K562 (cell line): ENCODE measurements around the gene KRTAP22-1. TPM values are rescaled to one million over a fixed set of nuclear protein-coding genes. Genes with fewer than 3 reads are reported as not detected.

Experiments used
- ATAC-seq: fragments of 200-7000 bp; cut with Tn5 transposase; 3 replicates; pipeline ENCODE4 v1.9.1; 2020; ENCODE audit warnings: moderate library complexity
- BruUV-seq: library from RNA; stranded (reverse); fragments of 400-500 nt; replicated peaks from 2 replicates; lab custom pipeline; 2021; lab: Mats Ljungman, UMichigan
- CTCF ChIA-PET: fragments of 300-600 bp; formaldehyde crosslinking; extraction: SDS; loops from one replicate; lab custom pipeline; 2021; ENCODE audit warnings: low intra/inter-chr PET ratio; lab: Yijun Ruan, JAX
- POLR2A ChIA-PET: fragments of 300-600, 350-650 bp; sonication (Branson Sonifier 250); formaldehyde crosslinking; extraction: SDS; loops from one replicate; lab custom pipeline; 2021; ENCODE audit warnings: antibody characterized with exemption, inconsistent platforms; lab: Yijun Ruan, JAX
- DNase-seq, 4 experiments: peaks; one replicate each; pipeline versions ENCODE4 v3.0.0 to v3.0.0-alpha.2; 2011 to 2018; ENCODE audit warnings: low spot score in 3 of 4, mixed read lengths in 3 of 4; ENCODE audit errors: extremely low read depth in 1 of 4
- FAIRE-seq: peaks from 2 replicates; lab custom pipeline; 2011; peaks lifted over from hg19 to GRCh38; lab: Jason Lieb, UNC
- H2AFZ ChIP-seq: 2 replicates; pipeline ENCODE4 v1.6.0; 2011; ENCODE audit warnings: low read depth, low read length, control low read depth, inconsistent platforms
- H3K27ac ChIP-seq: fragments of 200-600 bp; 3 replicates; pipeline ENCODE4 v1.8.0; 2011; ENCODE audit warnings: low read depth, mild to moderate bottlenecking, control low read depth, inconsistent platforms, low read length, moderate library complexity, mixed read lengths; ENCODE audit errors: extremely low read depth
- H3K27me3 ChIP-seq, 2 experiments: fragments of 300-600 bp in 1 of 2; 2 replicates in 1 of 2; 3 replicates in 1 of 2; pipeline versions ENCODE4 v1.6.0 to v1.8.0; 2011; ENCODE audit warnings: inconsistent platforms in 2 of 2, low read length in 2 of 2, mild to moderate bottlenecking in 1 of 2, mixed read lengths in 1 of 2, moderate library complexity in 1 of 2; ENCODE audit not compliant: control insufficient read depth in 2 of 2, insufficient read depth in 2 of 2
- H3K36me3 ChIP-seq: fragments of 300-600 bp; 3 replicates; pipeline ENCODE4 v1.8.0; 2011; ENCODE audit warnings: mild to moderate bottlenecking, low read length, inconsistent platforms; ENCODE audit not compliant: control insufficient read depth, insufficient read depth
- H3K4me1 ChIP-seq, 2 experiments: fragments of 200-600 bp in 1 of 2; replicated peaks in 1 of 2; 2 replicates in 1 of 2; 3 replicates in 1 of 2; pipeline versions ENCODE4 v1.5.1 to v1.8.0; 2011; ENCODE audit warnings: inconsistent platforms in 2 of 2, low read length in 2 of 2, mild to moderate bottlenecking in 1 of 2, mixed read lengths in 1 of 2, moderate library complexity in 1 of 2; ENCODE audit not compliant: control insufficient read depth in 2 of 2, insufficient read depth in 2 of 2
- H3K4me2 ChIP-seq: 2 replicates; pipeline ENCODE4 v1.6.1; 2011; ENCODE audit warnings: low read length, control low read depth, inconsistent platforms, mixed read lengths; ENCODE audit not compliant: insufficient read depth
- H3K4me3 ChIP-seq: fragments of 200-600 bp; sonication (generic), shearing (Covaris generic); 2 replicates; pipeline ENCODE4 v1.5.1; 2016; ENCODE audit warnings: control low read depth, inconsistent platforms
- H3K79me2 ChIP-seq: fragments of 200-600 bp; 3 replicates; pipeline ENCODE4 v1.8.0; 2011; ENCODE audit warnings: low read length, inconsistent platforms; ENCODE audit not compliant: control insufficient read depth, insufficient read depth
- H3K9ac ChIP-seq, 2 experiments: 2 replicates each; pipeline versions ENCODE4 v1.6.0 to v1.6.1; 2011; ENCODE audit warnings: low read depth in 2 of 2, low read length in 2 of 2, control low read depth in 1 of 2, inconsistent platforms in 1 of 2, mild to moderate bottlenecking in 1 of 2, mixed read lengths in 1 of 2; ENCODE audit not compliant: insufficient read depth in 1 of 2
- H3K9me1 ChIP-seq: one replicate; pipeline ENCODE4 v1.6.0; 2011; ENCODE audit warnings: inconsistent platforms, mild to moderate bottlenecking, low read length, moderate library complexity; ENCODE audit not compliant: control insufficient read depth, insufficient read depth
- H3K9me3 ChIP-seq: replicated peaks from 2 replicates; pipeline ENCODE4 v1.5.1; 2011; ENCODE audit warnings: low read depth, low read length, inconsistent platforms; ENCODE audit not compliant: control insufficient read depth, insufficient read depth
- H4K20me1 ChIP-seq: replicated peaks from 2 replicates; pipeline ENCODE4 v1.6.1; 2011; ENCODE audit warnings: low read length, inconsistent platforms, mixed read lengths; ENCODE audit not compliant: control insufficient read depth, insufficient read depth
- CEBPG ChIP-seq, 3 experiments: fragments of 200-800 bp in 1 of 3; sonication (Bioruptor generic) in 1 of 3; sonication (generic) in 1 of 3; formaldehyde crosslinking in 1 of 3; IDR thresholded peaks in 2 of 3; conservative IDR thresholded peaks in 1 of 3; 2 replicates each; pipeline versions ENCODE4 v1.6.1 to v1.8.0; 2016 to 2022; ENCODE audit warnings: missing compliant biosample characterization in 2 of 3, missing genetic modification characterization in 2 of 3, mild to moderate bottlenecking in 1 of 3, missing genetic modification reagents in 1 of 3
- JUNB ChIP-seq: fragments of 450-650 bp; formaldehyde crosslinking; conservative IDR thresholded peaks from 2 replicates; pipeline ENCODE4 v1.4.0; 2020; ENCODE audit warnings: mild to moderate bottlenecking
- ZNF507 ChIP-seq: conservative IDR thresholded peaks from 2 replicates; pipeline ENCODE4 v1.6.1; 2017; ENCODE audit warnings: missing genetic modification characterization, missing compliant biosample characterization
- WGBS: fragments of 100-300 bp; shearing (Covaris generic); methylation state at CpG from one replicate; pipeline ENCODE4 v1.1.6; 2016; ENCODE audit warnings: low coverage, mixed read lengths; ENCODE audit not compliant: insufficient coverage; ENCODE audit errors: missing lambda C conversion rate; 5-methylcytosine and 5-hydroxymethylcytosine counted together
- in situ Hi-C: fragments of 300-500 bp; cut with MboI; formaldehyde crosslinking; loops from 4 replicates; pipeline ENCODE4 v1.15.0; 2018; ENCODE audit warnings: inconsistent platforms, mixed read lengths
- intact Hi-C: fragments of 100-400 bp; cut with micrococcal nuclease; formaldehyde crosslinking; loops from 2 replicates; pipeline ENCODE4 v1.14.2; 2022
- polyA plus RNA-seq, 8 experiments: library from polyadenylated mRNA; depleted of rRNA in 4 of 8; stranded (reverse) in 5 of 8; unstranded in 3 of 8; fragments of >200 nt; fragmentation: Nextera tagmentation in 2 of 8; fragmentation: Illumina TruSeq in 1 of 8; extraction: Ambion mirVana in 2 of 8; extraction: Trizol in 1 of 8; gene quantifications; 2 replicates each; pipeline versions ENCODE4 v1.2.1 to v1.2.3, GENCODE V29; 2011 to 2014; ENCODE audit warnings: inconsistent platforms in 1 of 8, missing spikeins in 1 of 8
- total RNA-seq, 7 experiments: library from RNA; depleted of rRNA in 6 of 7; stranded (reverse); fragments of >200 nt in 6 of 7; fragmentation: Illumina TruSeq in 2 of 7; extraction: Trizol in 2 of 7; gene quantifications; 2 replicates each; pipeline versions ENCODE4 v1.2.1 to v1.2.3, GENCODE V29; 2011 to 2021; ENCODE audit warnings: low replicate concordance in 1 of 7

The KRTAP22-1 gene
- total and polyA plus RNA-seq, 9 of the 15 experiments (the other 6 are each of a cell fraction or from before 2014, with no cell fraction given) = not detected

DNA sequence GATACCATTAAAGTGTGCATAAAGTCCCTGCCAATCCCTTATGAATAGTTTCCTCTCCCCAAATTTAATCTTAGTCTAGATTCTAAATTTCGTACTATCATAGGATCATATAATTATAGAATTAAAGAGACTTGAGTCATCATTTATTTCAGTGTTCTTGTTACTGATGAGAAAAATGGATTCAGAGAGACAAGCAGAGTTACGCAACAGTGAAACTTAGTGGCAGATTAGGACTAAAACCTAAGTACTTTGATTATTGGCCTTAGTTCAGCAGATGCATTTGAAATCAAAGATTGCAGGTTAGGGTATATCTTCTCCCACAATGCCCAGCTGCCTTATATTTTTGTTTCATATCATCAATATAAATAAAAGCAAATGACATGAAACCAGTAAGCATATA, 38.9 kb upstream of the KRTAP22-1 start:
- no peak for TF ChIP-seq CEBPG (CRISPR knock-in tag; IDR thresholded peaks at IDR 0.05)
- TF ChIP-seq CEBPG (tag; conservative IDR thresholded peaks at IDR 0.05 in 1 of 2, IDR thresholded peaks at IDR 0.05 in 1 of 2) = peak in 1 of 2 experiments; percentile 65; a peak in 2 of 4 replicates
- TF ChIP-seq JUNB (CRISPR knock-in tag) = no peak
- Histone ChIP-seq H3K36me3 (no peaks in the 10 kb centered on the region), H3K27ac (no peak overlapping the region), H3K4me2 (no peak overlapping the region), H3K79me2 (no peaks in the 10 kb centered on the region), H3K4me1 (no peaks in the 10 kb centered on the region), H3K9me1 (no peaks in the 10 kb centered on the region), H4K20me1 (no peaks in the 10 kb centered on the region), H3K27me3 (no peaks in the 10 kb centered on the region), H3K9ac (no peak overlapping the region), H3K4me3 (no peak overlapping the region), H3K9me3 (no peaks in the 10 kb centered on the region; the same call in 1 of the 2 replicates), H2AFZ (no peak overlapping the region)
- in situ Hi-C loops (no loop called here), intact Hi-C loops (no loop called here)
- ChIA-PET POLR2A (no interaction called here), CTCF (no interaction called here)
- FAIRE-seq = no peak
- WGBS = 4% methylated on average over 2 of the region's 2 CpGs
- ATAC-seq = no peak
- BruUV-seq = no TSS peak
- DNase-seq = no peak

DNA sequence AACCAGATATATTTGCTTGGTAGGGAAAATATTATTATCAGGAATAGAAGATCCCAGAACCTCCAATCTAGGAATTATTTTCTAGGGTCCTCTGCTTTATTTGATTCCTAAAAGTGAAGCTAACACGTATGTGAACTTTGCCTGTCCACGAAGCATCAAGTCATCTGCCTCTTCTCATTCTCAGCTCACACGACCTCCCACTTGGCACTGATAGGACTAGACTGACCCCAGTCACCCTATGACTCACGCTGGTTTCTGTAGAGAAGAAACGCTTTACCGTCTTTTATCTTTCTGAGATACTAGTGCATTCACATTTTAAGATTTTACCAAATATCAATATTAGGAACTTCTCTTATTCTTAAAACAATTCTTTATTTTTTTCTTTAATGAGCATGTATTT, 37.8 kb upstream of the KRTAP22-1 start:
- H3K4me3 ChIP-seq = no peak overlapping the region
- no peak for TF ChIP-seq ZNF507 (tag)
- no peaks in the 10 kb centered on the region for H3K4me1 ChIP-seq
- no TSS peak for BruUV-seq
- no peak overlapping the region for H2AFZ ChIP-seq
- H3K9ac ChIP-seq = no peak overlapping the region
- no peaks in the 10 kb centered on the region for H4K20me1 ChIP-seq
- in situ Hi-C loops = no loop called here
- DNase-seq (no peak), FAIRE-seq (no peak), ATAC-seq (no peak)
- H3K9me3 ChIP-seq = no peaks in the 10 kb centered on the region; the same call in 1 of the 2 replicates
- no peaks in the 10 kb centered on the region for H3K9me1 ChIP-seq
- no peaks in the 10 kb centered on the region for H3K27me3 ChIP-seq
- no peak overlapping the region for H3K4me2 ChIP-seq
- no peaks in the 10 kb centered on the region for H3K79me2 ChIP-seq
- intact Hi-C loops = no loop called here
- H3K27ac ChIP-seq = no peak overlapping the region
- ChIA-PET CTCF (no interaction called here), POLR2A (no interaction called here)
- WGBS = under 1% methylated on average over 6 of the region's 6 CpGs
- no peaks in the 10 kb centered on the region for H3K36me3 ChIP-seq
